Fibroblast of peridontal ligament (primary cell): ENCODE measurements around the gene AAMDC.
"Not testable (repeated sequence)": the region's sequence is repeated elsewhere in the genome, so short reads cannot be mapped to it uniquely, and the experiment has no call there.

Experiments used
- DNase-seq: peaks from one replicate; pipeline ENCODE4 v3.0.0-alpha.2; 2010; ENCODE audit errors: extremely low read depth

Gene AAMDC

GRCh38 chr11:77821349-77821851 lies 456 bp downstream of the AAMDC start:
- peak; percentile 53 for DNase-seq

DNA sequence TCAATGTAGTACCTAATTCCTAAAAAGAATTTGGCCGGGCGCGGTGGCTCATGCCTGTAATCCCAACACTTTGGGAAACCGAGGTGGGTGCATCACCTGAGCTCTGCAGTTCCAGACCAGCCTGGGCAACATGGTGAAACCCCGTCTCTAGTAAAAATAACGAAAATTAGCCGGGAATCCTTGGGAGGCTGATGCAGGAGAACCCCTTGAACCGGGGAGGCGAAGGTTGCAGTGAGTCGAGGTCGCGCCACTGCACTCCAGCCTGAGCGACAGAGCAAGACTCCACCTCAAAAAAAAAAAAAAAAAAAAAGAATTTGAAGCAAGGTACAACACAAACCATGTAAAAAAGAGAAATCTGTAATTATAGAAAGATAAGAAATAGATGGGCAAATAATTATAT lies 1.2 kb downstream of the AAMDC start:
- not testable (repeated sequence) for DNase-seq

- DNase-seq, result peak; percentile 69
These were observed 2.8 kb downstream of the AAMDC start for GRCh38 chr11:77823775-77824174.

- no peak for DNase-seq
These were observed 8.0 kb downstream of the AAMDC start for GRCh38 chr11:77828926-77829325.

GRCh38 chr11:77833302-77833701 lies 12.4 kb downstream of the AAMDC start:
- no peak for DNase-seq

- no peak for DNase-seq
These were observed 21.6 kb downstream of the AAMDC start for GRCh38 chr11:77842441-77843121.

DNA sequence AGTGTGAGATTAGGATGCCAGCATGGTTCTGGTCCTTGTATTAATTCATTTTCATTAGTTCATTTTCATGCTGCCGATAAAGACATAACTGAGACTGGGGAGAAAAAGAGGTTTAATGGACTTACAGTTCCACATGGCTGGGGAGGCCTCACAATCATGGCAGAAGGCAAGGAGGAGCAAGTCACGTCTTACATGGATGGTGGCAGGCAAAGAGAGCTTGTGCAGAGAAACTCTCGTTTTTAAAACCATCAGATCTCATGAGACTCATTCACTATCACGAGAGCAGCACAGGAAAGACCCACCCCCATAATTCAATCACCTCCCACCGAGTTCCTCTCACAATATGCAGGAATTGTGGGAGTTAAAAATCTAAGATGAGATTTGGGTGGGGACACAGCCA lies 22.8 kb downstream of the AAMDC start:
- not testable (repeated sequence) for DNase-seq

- peak; percentile 15 for DNase-seq
These were observed 30.6 kb downstream of the AAMDC start for GRCh38 chr11:77851503-77851902.

- no peak for DNase-seq
These were observed 33.9 kb downstream of the AAMDC start for GRCh38 chr11:77854838-77855237.

DNA sequence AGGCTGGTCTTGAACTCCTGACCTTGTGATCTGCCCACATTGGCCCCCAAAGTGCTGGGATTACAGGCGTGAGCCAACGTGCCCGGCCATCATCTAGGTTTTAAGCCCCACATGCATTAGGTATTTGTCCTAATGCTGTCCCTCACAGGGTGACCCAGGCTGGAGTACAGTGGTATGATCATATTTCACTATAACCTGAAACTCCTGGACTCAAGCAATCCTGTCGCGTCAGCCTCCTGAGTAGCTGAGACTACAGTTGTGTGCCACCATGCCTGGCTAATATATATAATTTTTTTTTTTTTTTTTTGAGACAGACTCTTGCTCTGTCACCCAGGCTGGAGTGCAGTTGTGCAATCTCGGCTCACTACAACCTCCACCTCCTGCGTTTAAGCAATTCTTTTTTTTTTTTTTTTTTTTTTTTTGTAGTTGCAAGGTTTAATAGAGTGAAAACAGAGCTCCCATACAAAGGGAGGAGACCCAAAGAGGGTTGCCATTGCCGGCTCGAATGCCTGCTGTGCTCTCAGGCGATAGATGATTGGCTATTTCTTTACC lies 37.0 kb downstream of the AAMDC start:
- DNase-seq, result not testable (repeated sequence)

- DNase-seq, result not testable (repeated sequence)
These were observed 40.5 kb downstream of the AAMDC start for GRCh38 chr11:77861444-77861843.

- DNase-seq, result peak; percentile 62
These were observed 44.9 kb downstream of the AAMDC start for GRCh38 chr11:77865805-77866204.

DNA sequence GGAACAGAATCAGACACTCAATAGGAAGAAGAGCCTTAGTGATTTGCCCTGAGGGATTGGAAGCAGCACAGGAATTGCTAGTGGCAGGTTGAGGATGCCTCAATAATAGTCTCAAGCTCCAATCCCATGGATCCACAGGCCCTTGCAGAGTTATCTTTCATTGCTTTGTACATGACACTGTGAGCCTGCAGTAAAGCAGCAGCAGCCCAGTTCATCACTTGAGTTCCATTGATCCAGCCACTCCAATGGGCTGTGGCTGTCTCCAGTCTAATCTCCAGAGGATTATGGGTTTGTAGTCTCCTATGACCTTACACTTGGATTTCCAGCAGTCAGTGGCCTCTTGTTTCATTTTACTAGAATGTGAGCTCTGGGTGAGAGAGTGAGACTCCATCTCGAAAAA lies 45.4 kb downstream of the AAMDC start:
- no peak for DNase-seq

- no peak for DNase-seq
These were observed 47.8 kb downstream of the AAMDC start for GRCh38 chr11:77868744-77869143.

GRCh38 chr11:77871855-77872254 lies 50.9 kb downstream of the AAMDC start:
- DNase-seq, result no peak

GRCh38 chr11:77873345-77873744 lies 52.4 kb downstream of the AAMDC start:
- no peak for DNase-seq

- no peak for DNase-seq
These were observed 53.3 kb downstream of the AAMDC start for GRCh38 chr11:77874206-77874605.

GRCh38 chr11:77876045-77876444 lies 55.1 kb downstream of the AAMDC start:
- DNase-seq, result no peak

DNA sequence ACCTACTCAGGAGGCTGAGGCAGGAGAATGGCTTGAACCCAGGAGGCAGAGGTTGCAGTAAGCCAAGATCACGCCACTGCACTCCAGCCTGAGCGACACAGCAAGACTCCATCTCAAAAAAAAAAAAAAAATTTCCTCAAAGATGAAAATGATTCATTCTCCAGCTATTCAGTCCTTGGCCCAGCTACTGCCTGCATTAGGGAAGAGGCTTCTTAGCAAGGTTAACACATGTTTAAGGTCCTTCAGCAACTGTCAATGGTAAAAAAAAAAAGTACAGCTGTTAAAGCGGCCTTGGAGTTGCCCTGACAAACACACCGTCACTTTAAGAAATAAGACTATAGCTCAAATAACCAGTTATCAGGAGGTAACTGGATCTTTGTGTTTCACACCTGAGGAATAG lies 57.3 kb downstream of the AAMDC start:
- DNase-seq, result peak; percentile 81

- DNase-seq, result peak; percentile 76
These were observed 58.3 kb downstream of the AAMDC start for GRCh38 chr11:77879218-77879617.

DNA sequence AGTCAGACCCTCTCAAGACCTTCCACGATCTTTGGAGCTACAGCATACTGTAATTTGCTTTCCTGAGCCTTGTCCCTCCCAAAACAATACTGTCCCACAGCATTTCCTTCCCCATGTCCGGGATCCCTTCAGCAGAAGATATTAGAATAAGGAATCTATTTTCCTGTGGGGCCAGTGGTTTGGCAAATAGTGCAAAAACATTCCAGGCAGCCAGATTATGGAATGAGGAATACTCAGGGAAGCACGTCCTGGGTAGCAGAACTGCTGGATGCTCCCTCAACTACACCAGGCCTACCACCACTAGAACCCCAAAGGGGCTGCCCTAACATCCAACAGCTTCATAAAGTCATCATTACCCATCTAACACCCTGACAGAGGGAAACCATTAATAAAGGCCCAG lies 61.5 kb downstream of the AAMDC start:
- DNase-seq, result peak; percentile 51

- no peak for DNase-seq
These were observed 62.8 kb downstream of the AAMDC start for GRCh38 chr11:77883775-77884174.

- DNase-seq, result peak; percentile 81
These were observed 63.4 kb downstream of the AAMDC start for GRCh38 chr11:77884186-77884828.
